ENCODE results near the gene SREK1IP1. TPM values are rescaled to one million over a fixed set of nuclear protein-coding genes. Genes with fewer than 3 reads are reported as not detected.
A peak's percentile ranks its signal among the peaks of the same experiment; 100 is the strongest.

The SREK1IP1 gene
- total RNA-seq, 2 donors from 2014 or later, result 5.3 to 5.7 TPM

GRCh38 chr5:64807520-64807919 lies 39.0 kb upstream of the SREK1IP1 start:
- WGBS, 2 donors, result 78 to 84% methylated on average over 5 of the region's 5 CpGs
- DNase-seq, result no peak
- Histone ChIP-seq H3K27me3 (no peaks in the 10 kb centered on the region), H3K27ac (no peak overlapping the region), H3K4me1 (no peaks in the 10 kb centered on the region), H3K4me3 (no peak overlapping the region), H3K36me3 (replicated peaks in 1 of 2; ENCODE audit: insufficient read depth in 1 of 2, low read depth in 2 of 2) (peaks cover 0 to 3% of the 10 kb centered on the region in 2 donors), H3K9me3 (no peaks in the 10 kb centered on the region)
- intact Hi-C loops (cut with DNase I), result no loop called here
- ATAC-seq, result no peak
- TF ChIP-seq CTCF (IDR thresholded peaks at IDR 0.05), result no peak
- TF ChIP-seq POLR2A (IDR thresholded peaks at IDR 0.05), result no peak

- DNase-seq (no peak), ATAC-seq (no peak)
- 76 to 82% methylated on average over 2 of the region's 2 CpGs for WGBS, 2 donors
- H3K4me1 ChIP-seq, result no peaks in the 10 kb centered on the region
- TF ChIP-seq POLR2A (IDR thresholded peaks at IDR 0.05) (no peak), CTCF (IDR thresholded peaks at IDR 0.05) (no peak)
- intact Hi-C loops (cut with DNase I), result no loop called here
- H3K9me3 ChIP-seq, result no peaks in the 10 kb centered on the region
- no peak overlapping the region for H3K27ac ChIP-seq
- H3K4me3 ChIP-seq, result no peak overlapping the region
- H3K36me3 ChIP-seq (replicated peaks in 1 of 2; ENCODE audit: insufficient read depth in 1 of 2, low read depth in 2 of 2), result peaks cover 0 to 3% of the 10 kb centered on the region in 2 donors
- H3K27me3 ChIP-seq, result no peaks in the 10 kb centered on the region
These were observed 38.0 kb upstream of the SREK1IP1 start for GRCh38 chr5:64806537-64806936.

- Histone ChIP-seq H3K4me1 (no peaks in the 10 kb centered on the region), H3K9me3 (no peaks in the 10 kb centered on the region), H3K4me3 (no peak overlapping the region), H3K36me3 (replicated peaks in 1 of 2; ENCODE audit: insufficient read depth in 1 of 2, low read depth in 2 of 2) (peaks cover 0 to 3% of the 10 kb centered on the region in 2 donors), H3K27ac (no peak overlapping the region), H3K27me3 (no peaks in the 10 kb centered on the region)
- DNase-seq (no peak), ATAC-seq (no peak)
- 89 to 94% methylated on average over 2 of the region's 2 CpGs for WGBS, 2 donors
- TF ChIP-seq POLR2A (IDR thresholded peaks at IDR 0.05), result no peak
- no peak for TF ChIP-seq CTCF (IDR thresholded peaks at IDR 0.05)
- intact Hi-C loops (cut with DNase I), result no loop called here
These were observed 32.4 kb upstream of the SREK1IP1 start for GRCh38 chr5:64800926-64801325.

- Histone ChIP-seq H3K36me3 (replicated peaks in 1 of 2; ENCODE audit: insufficient read depth in 1 of 2, low read depth in 2 of 2) (no peaks in the 10 kb centered on the region), H3K4me3 (no peak overlapping the region), H3K4me1 (peaks cover 31% of the 10 kb centered on the region), H3K9me3 (no peaks in the 10 kb centered on the region), H3K27ac (no peak overlapping the region), H3K27me3 (no peaks in the 10 kb centered on the region)
- DNase-seq (no peak), ATAC-seq (no peak)
- intact Hi-C loops (cut with DNase I), result no loop called here
- TF ChIP-seq CTCF (IDR thresholded peaks at IDR 0.05) (no peak), POLR2A (IDR thresholded peaks at IDR 0.05) (no peak)
These were observed 27.8 kb upstream of the SREK1IP1 start for GRCh38 chr5:64796301-64796700.

- Histone ChIP-seq H3K9me3 (no peaks in the 10 kb centered on the region), H3K27ac (peak overlapping the region in 2 of 4 donors; percentile 14 to 36), H3K27me3 (no peaks in the 10 kb centered on the region), H3K4me1 (peaks cover 31% of the 10 kb centered on the region), H3K4me3 (no peak overlapping the region), H3K36me3 (replicated peaks in 1 of 2; ENCODE audit: insufficient read depth in 1 of 2, low read depth in 2 of 2) (no peaks in the 10 kb centered on the region)
- ATAC-seq (no peak), DNase-seq (no peak)
- intact Hi-C loops (cut with DNase I), result no loop called here
- 63 to 66% methylated on average over 3 of the region's 3 CpGs for WGBS, 2 donors
- no peak for TF ChIP-seq CTCF (IDR thresholded peaks at IDR 0.05)
- TF ChIP-seq POLR2A (IDR thresholded peaks at IDR 0.05), result no peak
These were observed 25.7 kb upstream of the SREK1IP1 start for GRCh38 chr5:64794053-64794770.

All from body of pancreas (tissue), 4 donors.